ENCODE measurements around the gene NMNAT3.

- TF ChIP-seq, protein P1, sequence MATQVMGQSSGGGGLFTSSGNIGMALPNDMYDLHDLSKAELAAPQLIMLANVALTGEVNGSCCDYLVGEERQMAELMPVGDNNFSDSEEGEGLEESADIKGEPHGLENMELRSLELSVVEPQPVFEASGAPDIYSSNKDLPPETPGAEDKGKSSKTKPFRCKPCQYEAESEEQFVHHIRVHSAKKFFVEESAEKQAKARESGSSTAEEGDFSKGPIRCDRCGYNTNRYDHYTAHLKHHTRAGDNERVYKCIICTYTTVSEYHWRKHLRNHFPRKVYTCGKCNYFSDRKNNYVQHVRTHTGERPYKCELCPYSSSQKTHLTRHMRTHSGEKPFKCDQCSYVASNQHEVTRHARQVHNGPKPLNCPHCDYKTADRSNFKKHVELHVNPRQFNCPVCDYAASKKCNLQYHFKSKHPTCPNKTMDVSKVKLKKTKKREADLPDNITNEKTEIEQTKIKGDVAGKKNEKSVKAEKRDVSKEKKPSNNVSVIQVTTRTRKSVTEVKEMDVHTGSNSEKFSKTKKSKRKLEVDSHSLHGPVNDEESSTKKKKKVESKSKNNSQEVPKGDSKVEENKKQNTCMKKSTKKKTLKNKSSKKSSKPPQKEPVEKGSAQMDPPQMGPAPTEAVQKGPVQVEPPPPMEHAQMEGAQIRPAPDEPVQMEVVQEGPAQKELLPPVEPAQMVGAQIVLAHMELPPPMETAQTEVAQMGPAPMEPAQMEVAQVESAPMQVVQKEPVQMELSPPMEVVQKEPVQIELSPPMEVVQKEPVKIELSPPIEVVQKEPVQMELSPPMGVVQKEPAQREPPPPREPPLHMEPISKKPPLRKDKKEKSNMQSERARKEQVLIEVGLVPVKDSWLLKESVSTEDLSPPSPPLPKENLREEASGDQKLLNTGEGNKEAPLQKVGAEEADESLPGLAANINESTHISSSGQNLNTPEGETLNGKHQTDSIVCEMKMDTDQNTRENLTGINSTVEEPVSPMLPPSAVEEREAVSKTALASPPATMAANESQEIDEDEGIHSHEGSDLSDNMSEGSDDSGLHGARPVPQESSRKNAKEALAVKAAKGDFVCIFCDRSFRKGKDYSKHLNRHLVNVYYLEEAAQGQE (IDR thresholded peaks at IDR 0.05) = no peak
- TF ChIP-seq, protein P2, sequence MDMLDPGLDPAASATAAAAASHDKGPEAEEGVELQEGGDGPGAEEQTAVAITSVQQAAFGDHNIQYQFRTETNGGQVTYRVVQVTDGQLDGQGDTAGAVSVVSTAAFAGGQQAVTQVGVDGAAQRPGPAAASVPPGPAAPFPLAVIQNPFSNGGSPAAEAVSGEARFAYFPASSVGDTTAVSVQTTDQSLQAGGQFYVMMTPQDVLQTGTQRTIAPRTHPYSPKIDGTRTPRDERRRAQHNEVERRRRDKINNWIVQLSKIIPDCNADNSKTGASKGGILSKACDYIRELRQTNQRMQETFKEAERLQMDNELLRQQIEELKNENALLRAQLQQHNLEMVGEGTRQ (IDR thresholded peaks at IDR 0.05) = no peak
- TF ChIP-seq FOSL2 (IDR thresholded peaks at IDR 0.05) = no peak
- no peak for TF ChIP-seq FOSL2 (CRISPR knock-in tag; IDR thresholded peaks at IDR 0.05)
- TF ChIP-seq POLR2A (IDR thresholded peaks at IDR 0.05; ENCODE audit: low read length) = no peak
- TF ChIP-seq CTCF (IDR thresholded peaks at IDR 0.05) = no peak
- TF ChIP-seq CHD2 (IDR thresholded peaks at IDR 0.05; ENCODE audit: low read length, partially characterized antibody) = no peak
- no peak for TF ChIP-seq ESRRA (IDR thresholded peaks at IDR 0.05; ENCODE audit: borderline replicate concordance, low read length)
- TF ChIP-seq RAD21 (conservative IDR thresholded peaks at IDR 0.05 in 1 of 2, IDR thresholded peaks at IDR 0.05 in 1 of 2) = no peak
Observed at GRCh38 chr3:139601191-139601961, 76.4 kb downstream of the NMNAT3 start.

Data from A549 (cell line).